GM18870 (cell line): Measurements from ENCODE around the gene SCO2.
A peak's percentile ranks its signal among the peaks of the same experiment; 100 is the strongest.

ENCODE experiments used
- ATAC-seq: cut with Tn5 transposase; IDR thresholded peaks from one replicate; pipeline ENCODE4 v1.9.1; 2021; ENCODE audit warnings: moderate library complexity; ENCODE audit not compliant: unreplicated experiment

The SCO2 gene

DNA sequence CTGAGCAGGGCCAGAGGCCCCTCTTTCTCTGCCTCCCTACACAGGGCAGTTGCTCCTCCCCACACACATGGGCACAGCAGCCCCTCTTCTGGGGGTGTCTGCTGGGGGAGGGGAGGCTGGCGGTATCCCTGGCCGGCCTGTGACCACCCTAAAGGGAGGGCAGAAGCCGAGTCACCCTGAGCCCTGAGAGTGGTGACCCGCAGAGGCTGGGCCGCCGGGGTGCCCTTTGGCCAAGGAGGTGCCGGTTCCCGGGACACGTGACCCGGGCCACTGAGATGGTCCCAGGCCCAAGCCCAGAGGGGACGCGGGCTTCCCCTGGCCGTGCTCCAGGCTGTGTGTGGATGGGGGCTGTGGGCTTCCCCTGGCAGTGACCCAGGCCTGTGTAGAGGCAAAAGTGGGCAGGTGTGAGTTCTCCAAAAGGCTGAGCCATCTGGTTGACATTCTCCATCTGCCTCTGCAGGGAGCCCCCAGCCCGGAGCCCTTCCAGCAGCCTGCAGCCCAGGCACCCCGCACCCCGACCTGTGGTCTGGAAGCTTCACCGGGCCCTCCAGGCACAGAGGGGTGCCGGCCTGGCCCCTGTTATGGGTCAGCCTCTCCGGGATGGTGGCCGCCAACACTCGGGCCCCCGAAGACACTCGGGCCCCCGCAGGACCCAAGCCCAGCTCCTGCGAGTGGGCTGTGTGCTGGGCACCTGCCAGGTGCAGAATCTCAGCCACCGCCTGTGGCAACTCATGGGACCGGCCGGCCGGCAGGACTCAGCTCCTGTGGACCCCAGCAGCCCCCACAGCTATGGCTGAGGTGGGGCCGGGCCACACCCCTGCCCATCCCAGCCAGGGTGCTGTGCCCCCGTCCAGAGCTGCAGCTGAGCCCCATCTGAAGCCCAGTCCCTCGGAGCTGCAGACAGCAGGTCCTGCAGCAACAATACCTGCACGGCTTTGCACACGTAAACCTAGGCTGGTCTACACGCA lies 43.0 kb downstream of the SCO2 start:
- no peak for ATAC-seq

DNA sequence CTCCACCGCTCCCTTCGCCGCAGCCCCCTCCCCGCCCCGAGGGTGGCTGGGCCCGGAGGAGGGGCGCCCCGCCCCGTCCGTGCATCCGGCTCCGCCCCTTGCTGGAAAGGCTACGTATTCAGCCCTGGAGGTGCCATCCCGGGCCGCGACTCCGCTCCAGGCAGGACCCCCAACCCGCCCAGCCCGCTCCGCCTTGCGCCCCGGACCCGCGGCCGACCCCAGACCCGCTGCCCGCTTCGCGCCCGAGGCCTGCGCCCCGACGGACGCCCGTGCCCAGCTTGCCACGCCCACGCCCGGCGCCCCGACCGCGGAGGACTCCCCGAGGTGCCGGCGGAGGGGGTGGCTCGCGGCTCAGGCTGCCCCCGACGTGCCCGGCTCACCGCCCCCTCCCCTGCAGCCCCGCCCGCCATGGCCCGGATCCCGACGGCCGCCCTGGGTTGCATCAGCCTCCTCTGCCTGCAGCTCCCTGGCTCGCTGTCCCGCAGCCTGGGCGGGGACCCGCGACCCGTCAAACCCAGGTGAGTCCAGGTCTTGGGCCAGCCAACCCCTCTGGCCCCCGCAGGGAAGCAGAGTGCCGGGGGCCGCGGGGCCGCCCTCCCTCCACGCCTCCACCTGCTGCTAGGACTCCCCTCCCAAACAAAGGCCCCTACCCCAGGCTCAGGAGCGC lies 43.8 kb downstream of the SCO2 start, which contains the start of gene ADM2:
ADM2 (plus strand) TSS at position 104 of the 667 bp plus-strand sequence; CDS start at position 409, 305 bp downstream.
- ATAC-seq: no peak

DNA sequence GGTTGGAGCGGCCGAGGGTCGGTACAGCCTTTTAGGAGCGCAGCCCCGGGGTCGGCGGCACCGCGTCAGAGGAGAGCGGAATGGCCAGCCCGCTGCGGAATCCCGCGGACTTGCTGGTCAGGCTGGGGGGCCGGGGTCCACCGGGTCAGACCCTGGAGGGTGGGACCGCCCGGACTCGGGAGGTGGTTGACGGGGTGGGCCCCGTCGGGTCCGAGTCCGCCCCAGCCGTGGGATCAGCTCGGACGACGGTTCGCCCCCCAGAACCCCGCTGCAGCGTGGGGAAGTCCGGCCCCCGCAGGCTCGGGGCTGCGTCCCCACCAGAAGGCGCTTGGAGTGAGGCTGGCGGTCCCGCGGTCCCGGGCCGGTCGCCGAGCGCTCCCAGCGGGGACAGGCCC lies 44.4 kb downstream of the SCO2 start:
- no peak for ATAC-seq

DNA sequence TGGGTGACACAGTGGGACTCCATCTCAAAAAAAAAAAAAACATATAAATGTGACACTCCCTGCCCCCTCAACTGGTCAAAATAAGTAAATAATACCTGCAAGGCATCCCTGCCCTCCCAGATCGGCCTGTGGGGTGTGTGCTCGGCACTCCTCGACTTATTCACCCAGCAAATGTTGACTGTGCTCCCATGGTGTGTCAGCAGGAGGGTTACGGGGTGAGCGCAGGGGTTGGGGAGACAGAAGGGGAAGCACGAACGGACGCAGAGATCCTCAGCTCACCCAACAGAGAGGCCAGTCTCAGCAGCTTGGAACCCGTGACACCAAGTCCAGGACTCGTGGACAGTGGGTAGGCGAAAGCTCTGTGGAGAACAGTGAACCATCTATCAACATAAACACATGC lies 45.7 kb downstream of the SCO2 start:
- ATAC-seq: no peak

GRCh38 chr22:50477923-50478322 lies 47.5 kb downstream of the SCO2 start:
- no peak for ATAC-seq

DNA sequence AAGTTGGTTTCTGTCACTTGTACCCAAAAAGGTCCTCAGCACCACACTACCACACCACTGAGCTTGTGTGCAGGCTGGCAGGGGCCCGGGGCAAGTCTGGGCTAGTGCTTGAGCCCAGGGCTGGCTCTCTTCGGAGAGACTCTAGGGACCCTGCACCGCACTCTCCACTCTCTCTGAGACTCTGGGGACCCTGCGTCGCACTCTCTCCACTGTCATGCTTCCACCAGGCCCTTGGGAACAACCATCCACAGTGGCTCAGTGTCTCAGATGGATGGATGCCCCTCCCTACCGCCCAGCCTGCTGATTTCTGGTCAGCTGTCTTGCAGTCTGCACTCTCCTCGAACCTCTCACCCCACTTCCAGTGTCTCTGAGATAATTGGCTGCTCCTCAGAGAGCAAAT lies 48.5 kb downstream of the SCO2 start:
- no peak for ATAC-seq

DNA sequence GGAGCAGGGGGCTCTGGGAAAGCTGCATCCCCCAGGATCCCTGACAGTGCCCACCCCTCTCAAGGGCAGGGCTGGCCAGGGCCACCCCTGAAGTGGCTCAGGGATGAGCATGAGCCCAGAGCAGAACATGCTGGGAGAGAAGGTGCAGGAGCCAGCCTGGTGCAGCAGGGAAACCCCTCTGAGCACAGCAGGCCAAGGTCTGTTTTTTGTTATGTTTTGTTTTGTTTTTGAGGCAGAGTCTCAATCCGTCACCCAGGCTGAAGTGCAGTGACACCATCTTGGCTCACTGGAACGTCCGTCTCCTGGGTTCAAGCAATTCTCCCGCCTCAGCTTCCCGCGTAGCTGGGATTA lies 49.8 kb downstream of the SCO2 start:
- ATAC-seq: no peak

DNA sequence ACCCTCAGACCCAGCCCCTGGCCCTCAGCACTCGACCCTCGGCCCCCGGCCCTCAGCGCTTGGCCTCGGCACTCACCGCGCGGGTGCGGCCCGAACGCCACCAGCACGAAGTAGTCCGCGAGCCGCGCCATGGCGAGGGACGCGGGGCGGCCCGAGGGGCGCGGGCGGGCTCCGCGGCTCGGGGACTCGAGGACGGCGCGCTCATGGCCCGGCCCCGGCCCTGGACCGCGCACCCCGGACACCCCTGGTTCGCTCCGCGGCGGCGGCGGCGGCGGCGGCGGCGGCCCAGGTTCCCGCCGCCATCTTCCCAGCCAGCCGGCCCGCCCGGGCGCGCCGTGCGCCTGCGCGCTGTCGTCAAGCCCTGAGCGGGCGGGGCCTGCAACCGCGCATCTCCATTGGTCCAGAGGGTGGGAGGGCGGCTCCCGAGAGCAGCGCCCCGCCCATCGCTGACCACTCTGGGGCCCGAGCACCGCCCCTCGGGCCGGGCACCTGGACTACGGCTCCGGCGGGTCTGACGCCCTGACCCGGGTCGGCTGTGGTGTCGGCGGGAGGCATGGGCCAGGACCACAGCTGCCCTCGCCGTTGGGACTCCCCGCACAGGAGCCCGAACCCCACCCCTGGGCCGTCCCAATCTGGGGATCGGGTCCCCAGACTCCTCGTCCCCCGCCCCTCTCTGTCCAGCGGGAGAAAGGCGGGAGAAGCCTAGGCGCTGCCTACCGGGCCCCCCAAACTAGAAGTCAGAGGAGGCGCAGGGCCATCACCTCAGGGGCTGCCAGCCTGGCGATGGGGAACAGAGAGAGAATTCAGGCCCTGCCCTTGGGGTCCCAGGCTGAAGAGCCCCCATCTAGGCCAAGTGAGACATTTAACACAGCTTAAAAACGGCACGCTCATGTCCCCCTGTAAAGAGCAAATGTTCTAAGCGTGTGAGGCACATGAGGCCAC lies 50.4 kb downstream of the SCO2 start, which contains the start of gene SBF1:
SBF1 (minus strand) TSS at position 326 of the 942 bp plus-strand sequence; CDS start at position 131, 195 bp downstream.
- peak; percentile 31 for ATAC-seq

DNA sequence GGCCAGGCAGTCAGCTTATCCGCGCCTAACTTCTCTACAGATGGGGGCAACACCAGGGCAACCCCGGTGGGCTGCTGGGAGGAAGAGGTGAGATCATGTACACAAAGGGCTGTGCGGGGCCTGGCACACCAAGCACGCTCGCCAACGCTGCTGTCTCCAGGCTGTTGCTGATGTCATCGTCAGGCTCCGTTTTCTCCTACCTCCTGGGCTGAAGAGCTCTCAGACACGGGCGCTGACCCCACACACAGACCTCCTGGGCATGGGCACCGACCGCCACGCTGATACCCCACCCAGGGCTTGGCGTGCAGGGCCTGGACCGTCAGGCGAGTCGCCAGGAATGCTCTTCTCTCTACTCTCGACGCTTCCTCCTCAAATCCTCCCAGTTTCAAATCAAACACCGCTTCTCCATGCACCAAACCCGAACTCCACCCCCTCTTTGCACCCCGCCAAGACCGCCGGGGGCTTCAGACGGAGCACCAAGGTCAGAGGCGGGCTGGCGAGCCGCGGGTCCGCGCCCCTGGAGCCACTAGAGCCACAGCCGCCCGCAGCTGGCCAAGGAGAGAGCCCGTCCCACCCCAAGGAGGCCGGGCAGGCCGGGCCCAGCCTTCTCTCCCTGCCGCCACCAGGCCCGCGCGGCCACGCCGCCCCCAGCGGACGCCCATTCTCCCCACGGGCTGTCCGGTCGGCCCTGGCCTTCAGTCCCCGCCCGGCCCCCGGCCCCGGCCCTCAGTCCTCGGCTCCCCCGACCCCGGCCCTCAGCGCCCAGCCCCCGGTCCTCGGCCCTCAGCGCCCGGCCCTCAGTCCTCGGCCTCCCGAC lies 51.3 kb downstream of the SCO2 start:
- no peak for ATAC-seq
